GM19043 (cell line): Measurements from ENCODE around the gene PIP4K2A.

ENCODE experiments used
- ATAC-seq: cut with Tn5 transposase; IDR thresholded peaks from one replicate; pipeline ENCODE4 v1.9.1; 2021; ENCODE audit warnings: low read depth; ENCODE audit not compliant: unreplicated experiment

Gene PIP4K2A

GRCh38 chr10:22570234-22570633 is 144.1 kb downstream of the PIP4K2A start:
- no peak for ATAC-seq

GRCh38 chr10:22568928-22569327 is 145.4 kb downstream of the PIP4K2A start:
- ATAC-seq, result no peak

GRCh38 chr10:22564060-22564459 is 150.3 kb downstream of the PIP4K2A start:
- no peak for ATAC-seq

GRCh38 chr10:22561909-22562308 is 152.5 kb downstream of the PIP4K2A start:
- no peak for ATAC-seq

GRCh38 chr10:22560913-22561239 is 153.5 kb downstream of the PIP4K2A start:
- ATAC-seq, result no peak

GRCh38 chr10:22560096-22560912 is 154.1 kb downstream of the PIP4K2A start:
- no peak for ATAC-seq

- no peak for ATAC-seq
Observed at GRCh38 chr10:22557321-22557720, 157.1 kb downstream of the PIP4K2A start.

- no peak for ATAC-seq
Observed at GRCh38 chr10:22556774-22557173, 157.6 kb downstream of the PIP4K2A start.

GRCh38 chr10:22554461-22555182 is 159.8 kb downstream of the PIP4K2A start:
- ATAC-seq, result no peak

- no peak for ATAC-seq
Observed at GRCh38 chr10:22553452-22553995, 160.9 kb downstream of the PIP4K2A start.

GRCh38 chr10:22552888-22553378 is 161.4 kb downstream of the PIP4K2A start:
- no peak for ATAC-seq

- no peak for ATAC-seq
Observed at GRCh38 chr10:22551681-22552365, 162.6 kb downstream of the PIP4K2A start.

- no peak for ATAC-seq
Observed at GRCh38 chr10:22550732-22551131, 163.6 kb downstream of the PIP4K2A start.

- ATAC-seq, result no peak
Observed at GRCh38 chr10:22548344-22548743, 166.0 kb downstream of the PIP4K2A start.

- ATAC-seq, result no peak
Observed at GRCh38 chr10:22545643-22546042, 168.7 kb downstream of the PIP4K2A start.

GRCh38 chr10:22544325-22545068 is 169.9 kb downstream of the PIP4K2A start:
- ATAC-seq, result no peak

- ATAC-seq, result no peak
Observed at GRCh38 chr10:22542773-22543172, 171.6 kb downstream of the PIP4K2A start.

GRCh38 chr10:22541900-22542299 is 172.5 kb downstream of the PIP4K2A start:
- no peak for ATAC-seq

GRCh38 chr10:22539579-22540298 is 174.6 kb downstream of the PIP4K2A start:
- no peak for ATAC-seq

GRCh38 chr10:22537810-22538209 is 176.6 kb downstream of the PIP4K2A start:
- no peak for ATAC-seq
